ENCODE data around the gene FRMD3. TPM values are rescaled to one million over a fixed set of nuclear protein-coding genes. Genes with fewer than 3 reads are reported as not detected.

Gene FRMD3
- total RNA-seq, 2 donors from 2014 or later, result 2.1 to 4.6 TPM

DNA sequence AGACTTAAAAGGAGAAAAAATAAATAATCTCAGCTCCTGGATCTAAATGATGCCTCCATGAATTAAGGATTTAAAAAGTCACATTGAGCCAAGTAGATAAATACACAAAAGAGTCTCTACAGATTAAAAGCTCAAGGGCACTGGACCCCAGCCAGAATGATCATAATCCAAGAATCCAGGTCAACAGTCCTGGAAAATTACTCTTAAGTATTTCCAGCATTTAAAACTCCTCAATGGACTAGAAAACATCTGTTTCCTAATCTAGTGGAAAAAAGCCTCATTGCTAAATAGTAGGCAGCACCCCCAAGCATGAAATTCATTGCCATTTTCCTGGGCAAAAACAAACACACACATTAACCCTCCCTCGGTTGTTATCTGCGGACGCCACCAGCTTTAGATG, 96.8 kb downstream of the FRMD3 start:
- intact Hi-C loops (cut with DNase I), result no loop called here
- no peak for ATAC-seq
- peaks cover 22% of the 10 kb centered on the region for H3K4me1 ChIP-seq

DNA sequence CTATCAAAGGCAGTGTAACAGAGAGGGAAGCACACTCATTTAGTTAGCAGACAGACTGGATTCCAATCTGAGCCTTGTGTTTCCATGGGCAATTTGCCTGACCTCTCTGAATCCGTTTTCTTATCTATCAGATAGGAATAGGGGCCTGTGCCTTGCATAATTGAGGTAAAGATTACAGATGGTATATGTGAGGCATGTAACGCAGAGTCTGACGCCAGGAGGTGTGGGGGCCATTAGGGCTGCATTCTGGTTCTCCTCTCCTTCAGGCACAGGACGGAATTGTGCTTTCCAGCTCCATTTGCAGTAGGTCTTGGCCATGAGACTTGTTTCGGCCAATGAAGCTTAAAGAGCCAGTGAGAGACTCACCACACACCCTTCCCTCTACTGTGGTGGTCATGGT, 97.6 kb downstream of the FRMD3 start:
- H3K4me3 ChIP-seq, result no peak overlapping the region
- intact Hi-C loops (cut with DNase I), result no loop called here
- no peak overlapping the region for H3K27ac ChIP-seq
- 48 to 50% methylated on average over 4 to 5 of the region's 5 CpGs for WGBS, 2 donors
- H3K9me3 ChIP-seq, result no peaks in the 10 kb centered on the region
- no peaks in the 10 kb centered on the region for H3K36me3 ChIP-seq (replicated peaks in 1 of 2; ENCODE audit: insufficient read depth in 1 of 2, low read depth in 2 of 2)
- DNase-seq, result no peak
- no peaks in the 10 kb centered on the region for H3K27me3 ChIP-seq
- ATAC-seq, result no peak
- H3K4me1 ChIP-seq, result peaks cover 22% of the 10 kb centered on the region
- TF ChIP-seq POLR2A (IDR thresholded peaks at IDR 0.05), result no peak
- TF ChIP-seq, protein P1, sequence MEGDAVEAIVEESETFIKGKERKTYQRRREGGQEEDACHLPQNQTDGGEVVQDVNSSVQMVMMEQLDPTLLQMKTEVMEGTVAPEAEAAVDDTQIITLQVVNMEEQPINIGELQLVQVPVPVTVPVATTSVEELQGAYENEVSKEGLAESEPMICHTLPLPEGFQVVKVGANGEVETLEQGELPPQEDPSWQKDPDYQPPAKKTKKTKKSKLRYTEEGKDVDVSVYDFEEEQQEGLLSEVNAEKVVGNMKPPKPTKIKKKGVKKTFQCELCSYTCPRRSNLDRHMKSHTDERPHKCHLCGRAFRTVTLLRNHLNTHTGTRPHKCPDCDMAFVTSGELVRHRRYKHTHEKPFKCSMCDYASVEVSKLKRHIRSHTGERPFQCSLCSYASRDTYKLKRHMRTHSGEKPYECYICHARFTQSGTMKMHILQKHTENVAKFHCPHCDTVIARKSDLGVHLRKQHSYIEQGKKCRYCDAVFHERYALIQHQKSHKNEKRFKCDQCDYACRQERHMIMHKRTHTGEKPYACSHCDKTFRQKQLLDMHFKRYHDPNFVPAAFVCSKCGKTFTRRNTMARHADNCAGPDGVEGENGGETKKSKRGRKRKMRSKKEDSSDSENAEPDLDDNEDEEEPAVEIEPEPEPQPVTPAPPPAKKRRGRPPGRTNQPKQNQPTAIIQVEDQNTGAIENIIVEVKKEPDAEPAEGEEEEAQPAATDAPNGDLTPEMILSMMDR (IDR thresholded peaks at IDR 0.05), result peak in 1 of 7 experiments; percentile 11

More for the DNA sequence above, 96.8 kb downstream of the FRMD3 start:
- no peaks in the 10 kb centered on the region for H3K27me3 ChIP-seq
- peak overlapping the region in 2 of 4 donors; percentile 11 to 37 for H3K27ac ChIP-seq
- TF ChIP-seq, protein P1 (IDR thresholded peaks at IDR 0.05), result no peak
- TF ChIP-seq POLR2A (IDR thresholded peaks at IDR 0.05), result no peak
- DNase-seq, result peak in 3 of 4 donors; percentile 33 to 51 (median 38)
- no peak overlapping the region for H3K4me3 ChIP-seq
- 23 to 33% methylated on average over 3 of the region's 3 CpGs for WGBS, 2 donors
- H3K36me3 ChIP-seq (replicated peaks in 1 of 2; ENCODE audit: insufficient read depth in 1 of 2, low read depth in 2 of 2), result no peaks in the 10 kb centered on the region
- no peaks in the 10 kb centered on the region for H3K9me3 ChIP-seq

GRCh38 chr9:83435301-83435700, 102.9 kb downstream of the FRMD3 start:
- no peaks in the 10 kb centered on the region for H3K36me3 ChIP-seq (replicated peaks in 1 of 2; ENCODE audit: insufficient read depth in 1 of 2, low read depth in 2 of 2)
- ATAC-seq, result no peak
- TF ChIP-seq POLR2A (IDR thresholded peaks at IDR 0.05), result no peak
- TF ChIP-seq, protein P1 (IDR thresholded peaks at IDR 0.05), result no peak
- 82 to 94% methylated on average over 4 of the region's 4 CpGs for WGBS, 2 donors
- no peaks in the 10 kb centered on the region for H3K27me3 ChIP-seq
- H3K9me3 ChIP-seq, result no peaks in the 10 kb centered on the region
- no peak overlapping the region for H3K4me3 ChIP-seq
- no peak for DNase-seq
- peaks cover 42% of the 10 kb centered on the region for H3K4me1 ChIP-seq
- intact Hi-C loops (cut with DNase I), result no loop called here
- no peak overlapping the region for H3K27ac ChIP-seq

DNA sequence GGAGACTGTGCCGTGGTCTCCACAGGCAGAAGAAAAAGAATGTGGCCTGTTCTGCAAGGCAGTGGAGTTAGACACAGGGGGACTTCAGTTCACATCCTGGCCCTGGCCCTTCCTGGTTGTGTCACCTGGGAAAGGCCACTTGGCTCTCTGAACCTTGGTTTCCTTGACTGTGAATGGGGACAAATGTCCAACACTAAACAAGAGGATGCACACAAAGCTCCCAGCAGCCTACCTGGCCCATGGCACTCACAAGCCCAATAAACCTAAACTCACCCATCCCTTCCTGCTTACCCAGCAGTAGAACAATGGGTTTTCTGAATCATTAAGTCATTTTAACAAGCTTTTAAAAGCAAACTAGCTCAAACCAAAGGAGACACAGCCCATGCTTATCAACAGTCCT, 103.9 kb downstream of the FRMD3 start:
- no peaks in the 10 kb centered on the region for H3K36me3 ChIP-seq (replicated peaks in 1 of 2; ENCODE audit: insufficient read depth in 1 of 2, low read depth in 2 of 2)
- H3K27ac ChIP-seq, result peak overlapping the region in 1 of 4 donors; percentile 15
- DNase-seq, result no peak
- 83 to 100% methylated on average over 1 of the region's 1 CpG for WGBS, 2 donors
- H3K4me1 ChIP-seq, result peaks cover 48% of the 10 kb centered on the region
- no peaks in the 10 kb centered on the region for H3K9me3 ChIP-seq
- TF ChIP-seq, protein P1 (IDR thresholded peaks at IDR 0.05), result no peak
- no peak for TF ChIP-seq POLR2A (IDR thresholded peaks at IDR 0.05)
- H3K27me3 ChIP-seq, result no peaks in the 10 kb centered on the region
- H3K4me3 ChIP-seq, result no peak overlapping the region
- no peak for ATAC-seq
- intact Hi-C loops (cut with DNase I), result no loop called here

GRCh38 chr9:83433846-83434245, 104.4 kb downstream of the FRMD3 start:
- Histone ChIP-seq H3K27me3 (no peaks in the 10 kb centered on the region), H3K4me3 (no peak overlapping the region), H3K36me3 (replicated peaks in 1 of 2; ENCODE audit: insufficient read depth in 1 of 2, low read depth in 2 of 2) (no peaks in the 10 kb centered on the region), H3K9me3 (no peaks in the 10 kb centered on the region), H3K4me1 (peaks cover 52% of the 10 kb centered on the region), H3K27ac (peak overlapping the region in 2 of 4 donors; percentile 15 to 27)
- TF ChIP-seq, protein P1 (IDR thresholded peaks at IDR 0.05), result no peak
- no peak for TF ChIP-seq POLR2A (IDR thresholded peaks at IDR 0.05)
- ATAC-seq (no peak), DNase-seq (no peak)
- 94 to 100% methylated on average over 1 of the region's 1 CpG for WGBS, 2 donors
- intact Hi-C loops (cut with DNase I), result no loop called here

All from body of pancreas (tissue), 4 donors.